ENCODE data around the gene COG7. TPM values are rescaled to one million over a fixed set of nuclear protein-coding genes. Genes with fewer than 3 reads are reported as not detected.

Gene COG7
- polyA plus RNA-seq, 1 donor (not counting 4 experiments of a cell fraction or from before 2014, with no cell fraction given) = 14.7 TPM

- dilution Hi-C loops (cut with MboI; ENCODE audit: extremely low pct_ligation_motif_present, low sequenced_read_pairs) = no loop called here
- no peak for TF ChIP-seq CTCF (optimal IDR thresholded peaks at IDR 0.05 in 1 of 3, IDR thresholded peaks at IDR 0.05 in 1 of 3, conservative IDR thresholded peaks at IDR 0.05 in 1 of 3; ENCODE audit: extremely low read depth in 1 of 3, insufficient read depth in 2 of 3, low read length in 3 of 3)
- TF ChIP-seq EZH2 (IDR thresholded peaks at IDR 0.05; ENCODE audit: low read length) = no peak
- Histone ChIP-seq H3K9me3 (ENCODE audit: control insufficient read depth, low read depth, low read length) (no peaks in the 10 kb centered on the region), H3K4me2 (ENCODE audit: control insufficient read depth, extremely low read depth, insufficient read depth, low read depth, low read length) (no peak overlapping the region), H3K27ac (ENCODE audit: control insufficient read depth, insufficient read depth, low read length) (no peak overlapping the region), H3K4me3 (ENCODE audit: control insufficient read depth in 2 of 3, extremely low read depth in 1 of 3, insufficient read depth in 2 of 3, low read depth in 1 of 3, low read length in 3 of 3) (no peak overlapping the region), H3K9ac (ENCODE audit: control insufficient read depth, extremely low read depth, insufficient read depth, low read length) (no peak overlapping the region), H2AFZ (ENCODE audit: control insufficient read depth, low read length) (no peak overlapping the region), H3K79me2 (ENCODE audit: control insufficient read depth, insufficient read depth, low read length) (no peaks in the 10 kb centered on the region), H3K27me3 (ENCODE audit: control insufficient read depth, extremely low read depth, insufficient read depth, low read length) (peaks cover 4% of the 10 kb centered on the region), H3K9me1 (ENCODE audit: control insufficient read depth, extremely low read depth, insufficient read depth, low read length) (no peaks in the 10 kb centered on the region), H3K36me3 (ENCODE audit: control insufficient read depth in 2 of 2, extremely low read depth in 1 of 2, insufficient read depth in 2 of 2, low read length in 2 of 2) (no peaks in the 10 kb centered on the region), H3K4me1 (ENCODE audit: control insufficient read depth, extremely low read depth, insufficient read depth, low read length) (no peaks in the 10 kb centered on the region), H4K20me1 (ENCODE audit: control insufficient read depth, extremely low read depth, insufficient read depth, low read length) (no peaks in the 10 kb centered on the region)
- no peak for DNase-seq (ENCODE audit: low read depth, low spot score)
- FAIRE-seq = no peak
Observed at GRCh38 chr16:23343643-23344612, 109.1 kb downstream of the COG7 start.

GRCh38 chr16:23342083-23342640 is 110.8 kb downstream of the COG7 start:
- dilution Hi-C loops (cut with MboI; ENCODE audit: extremely low pct_ligation_motif_present, low sequenced_read_pairs) = no loop called here
- H3K27ac ChIP-seq (ENCODE audit: control insufficient read depth, insufficient read depth, low read length) = no peak overlapping the region
- no peak for FAIRE-seq

More at GRCh38 chr16:23342083-23342640, 110.8 kb downstream of the COG7 start:
- Histone ChIP-seq H3K4me1 (ENCODE audit: control insufficient read depth, extremely low read depth, insufficient read depth, low read length) (no peaks in the 10 kb centered on the region), H3K9me3 (ENCODE audit: control insufficient read depth, low read depth, low read length) (no peaks in the 10 kb centered on the region), H3K4me3 (ENCODE audit: control insufficient read depth in 2 of 3, extremely low read depth in 1 of 3, insufficient read depth in 2 of 3, low read depth in 1 of 3, low read length in 3 of 3) (no peak overlapping the region), H3K27me3 (ENCODE audit: control insufficient read depth, extremely low read depth, insufficient read depth, low read length) (peaks cover 4% of the 10 kb centered on the region), H3K9me1 (ENCODE audit: control insufficient read depth, extremely low read depth, insufficient read depth, low read length) (no peaks in the 10 kb centered on the region), H3K9ac (ENCODE audit: control insufficient read depth, extremely low read depth, insufficient read depth, low read length) (no peak overlapping the region), H3K79me2 (ENCODE audit: control insufficient read depth, insufficient read depth, low read length) (no peaks in the 10 kb centered on the region), H4K20me1 (ENCODE audit: control insufficient read depth, extremely low read depth, insufficient read depth, low read length) (no peaks in the 10 kb centered on the region), H3K36me3 (ENCODE audit: control insufficient read depth in 2 of 2, extremely low read depth in 1 of 2, insufficient read depth in 2 of 2, low read length in 2 of 2) (no peaks in the 10 kb centered on the region), H3K4me2 (ENCODE audit: control insufficient read depth, extremely low read depth, insufficient read depth, low read depth, low read length) (no peak overlapping the region), H2AFZ (ENCODE audit: control insufficient read depth, low read length) (no peak overlapping the region)
- DNase-seq (ENCODE audit: low read depth, low spot score) = no peak
- no peak for TF ChIP-seq EZH2 (IDR thresholded peaks at IDR 0.05; ENCODE audit: low read length)
- no peak for TF ChIP-seq CTCF (optimal IDR thresholded peaks at IDR 0.05 in 1 of 3, IDR thresholded peaks at IDR 0.05 in 1 of 3, conservative IDR thresholded peaks at IDR 0.05 in 1 of 3; ENCODE audit: extremely low read depth in 1 of 3, insufficient read depth in 2 of 3, low read length in 3 of 3)

All from keratinocyte (primary cell).